ENCODE measurements around the gene PLPP4.

PLPP4 gene

DNA sequence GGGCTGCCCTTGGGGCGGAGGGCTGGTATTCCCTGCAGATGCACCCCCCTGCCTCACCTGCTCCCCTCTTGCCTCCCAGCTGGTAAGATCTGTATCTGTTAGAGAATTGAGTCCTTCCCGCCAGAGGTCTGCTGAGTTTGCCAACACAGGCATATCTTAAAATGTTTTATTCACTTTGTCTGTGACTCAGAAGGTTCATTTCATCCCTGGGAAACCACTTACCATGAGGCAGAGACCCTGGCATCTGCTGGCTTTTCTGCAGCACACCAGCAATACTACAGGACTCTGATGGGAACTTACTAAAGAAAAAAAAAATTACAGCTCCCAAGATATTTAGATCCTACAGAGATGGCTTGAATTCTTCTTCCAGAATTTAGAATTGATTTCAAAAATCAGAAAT is 131.3 kb downstream of the PLPP4 start:
- H3K36me3 ChIP-seq (replicated peaks; ENCODE audit: low read depth, low read length) = no peaks in the 10 kb centered on the region
- H3K9ac ChIP-seq (ENCODE audit: low read length) = no peak overlapping the region
- no peak overlapping the region for H2AFZ ChIP-seq (ENCODE audit: low read depth, low read length)
- no peaks in the 10 kb centered on the region for H3K27me3 ChIP-seq (ENCODE audit: low read depth, low read length)
- no peaks in the 10 kb centered on the region for H3K9me3 ChIP-seq (ENCODE audit: insufficient read depth, low read length)
- no peak overlapping the region for H3K4me3 ChIP-seq (ENCODE audit: low read length)
- no peak overlapping the region for H3K4me2 ChIP-seq (ENCODE audit: low read length)
- TF ChIP-seq EZH2phosphoT487 (IDR thresholded peaks at IDR 0.05; ENCODE audit: low read depth) = no peak
- H3K4me1 ChIP-seq (ENCODE audit: low read length) = no peaks in the 10 kb centered on the region
- no peak overlapping the region for H3K27ac ChIP-seq (ENCODE audit: low read length)
- H3K79me2 ChIP-seq (ENCODE audit: low read length) = no peaks in the 10 kb centered on the region
- H4K20me1 ChIP-seq (ENCODE audit: insufficient read depth, low read length) = no peaks in the 10 kb centered on the region

DNA sequence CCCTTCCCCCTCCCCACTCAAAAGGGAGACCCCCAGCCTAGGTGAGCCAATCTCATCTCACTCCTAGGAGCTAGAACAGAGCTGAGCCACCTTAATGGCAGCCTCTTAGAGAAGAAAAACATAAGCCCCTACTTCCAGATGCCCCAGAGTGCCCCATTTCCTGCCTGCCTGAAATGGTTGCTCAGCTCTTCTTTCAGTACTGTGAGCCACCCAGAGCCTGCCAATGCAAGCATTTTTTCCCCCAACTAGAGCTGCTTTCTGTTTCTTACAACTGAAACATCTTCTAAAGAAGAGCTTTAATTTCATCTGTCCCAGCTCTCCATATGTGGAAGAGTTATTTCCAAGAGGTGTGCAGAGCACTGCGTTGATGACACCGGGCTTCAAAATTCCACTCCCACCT is 136.7 kb downstream of the PLPP4 start:
- no peaks in the 10 kb centered on the region for H3K9me3 ChIP-seq (ENCODE audit: insufficient read depth, low read length)
- no peak overlapping the region for H3K4me3 ChIP-seq (ENCODE audit: low read length)
- H3K27ac ChIP-seq (ENCODE audit: low read length) = no peak overlapping the region
- H3K4me1 ChIP-seq (ENCODE audit: low read length) = peaks cover 5% of the 10 kb centered on the region
- H3K27me3 ChIP-seq (ENCODE audit: low read depth, low read length) = no peaks in the 10 kb centered on the region
- H3K9ac ChIP-seq (ENCODE audit: low read length) = no peak overlapping the region
- no peaks in the 10 kb centered on the region for H4K20me1 ChIP-seq (ENCODE audit: insufficient read depth, low read length)
- no peak overlapping the region for H3K4me2 ChIP-seq (ENCODE audit: low read length)
- no peaks in the 10 kb centered on the region for H3K79me2 ChIP-seq (ENCODE audit: low read length)
- TF ChIP-seq, protein P1, sequence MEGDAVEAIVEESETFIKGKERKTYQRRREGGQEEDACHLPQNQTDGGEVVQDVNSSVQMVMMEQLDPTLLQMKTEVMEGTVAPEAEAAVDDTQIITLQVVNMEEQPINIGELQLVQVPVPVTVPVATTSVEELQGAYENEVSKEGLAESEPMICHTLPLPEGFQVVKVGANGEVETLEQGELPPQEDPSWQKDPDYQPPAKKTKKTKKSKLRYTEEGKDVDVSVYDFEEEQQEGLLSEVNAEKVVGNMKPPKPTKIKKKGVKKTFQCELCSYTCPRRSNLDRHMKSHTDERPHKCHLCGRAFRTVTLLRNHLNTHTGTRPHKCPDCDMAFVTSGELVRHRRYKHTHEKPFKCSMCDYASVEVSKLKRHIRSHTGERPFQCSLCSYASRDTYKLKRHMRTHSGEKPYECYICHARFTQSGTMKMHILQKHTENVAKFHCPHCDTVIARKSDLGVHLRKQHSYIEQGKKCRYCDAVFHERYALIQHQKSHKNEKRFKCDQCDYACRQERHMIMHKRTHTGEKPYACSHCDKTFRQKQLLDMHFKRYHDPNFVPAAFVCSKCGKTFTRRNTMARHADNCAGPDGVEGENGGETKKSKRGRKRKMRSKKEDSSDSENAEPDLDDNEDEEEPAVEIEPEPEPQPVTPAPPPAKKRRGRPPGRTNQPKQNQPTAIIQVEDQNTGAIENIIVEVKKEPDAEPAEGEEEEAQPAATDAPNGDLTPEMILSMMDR (IDR thresholded peaks at IDR 0.05; ENCODE audit: low read depth, low read length) = no peak
- TF ChIP-seq EZH2phosphoT487 (IDR thresholded peaks at IDR 0.05; ENCODE audit: low read depth) = no peak
- H2AFZ ChIP-seq (ENCODE audit: low read depth, low read length) = no peak overlapping the region
- H3K36me3 ChIP-seq (replicated peaks; ENCODE audit: low read depth, low read length) = no peaks in the 10 kb centered on the region

DNA sequence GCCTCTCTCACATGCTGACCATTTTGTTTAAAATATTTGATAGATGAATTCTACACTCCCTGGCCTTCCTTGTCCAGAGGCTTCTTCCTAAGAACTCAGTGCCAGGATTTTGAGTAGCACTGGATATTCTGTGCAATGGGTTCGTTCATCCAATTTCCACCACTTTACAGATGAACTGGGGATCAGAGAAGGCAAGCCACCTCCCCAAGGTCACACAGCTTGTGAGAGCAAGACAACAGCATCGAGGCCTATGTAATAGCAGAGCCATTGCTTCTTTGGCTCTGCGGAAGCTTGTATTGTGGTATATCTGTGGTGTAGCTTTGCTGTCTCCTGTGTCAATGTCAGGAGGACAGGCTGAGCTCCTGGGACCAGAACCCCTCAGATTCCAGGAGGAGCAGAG is 140.9 kb downstream of the PLPP4 start:
- no peak for TF ChIP-seq EZH2phosphoT487 (IDR thresholded peaks at IDR 0.05; ENCODE audit: low read depth)
- TF ChIP-seq, protein P1 (IDR thresholded peaks at IDR 0.05; ENCODE audit: low read depth, low read length) = no peak
- Histone ChIP-seq H2AFZ (ENCODE audit: low read depth, low read length) (no peak overlapping the region), H4K20me1 (ENCODE audit: insufficient read depth, low read length) (no peaks in the 10 kb centered on the region), H3K79me2 (ENCODE audit: low read length) (no peaks in the 10 kb centered on the region), H3K4me2 (ENCODE audit: low read length) (no peak overlapping the region), H3K9me3 (ENCODE audit: insufficient read depth, low read length) (peaks cover 3% of the 10 kb centered on the region; the same call in 1 of the 2 replicates), H3K4me1 (ENCODE audit: low read length) (peaks cover 46% of the 10 kb centered on the region), H3K27ac (ENCODE audit: low read length) (no peak overlapping the region), H3K9ac (ENCODE audit: low read length) (no peak overlapping the region), H3K4me3 (ENCODE audit: low read length) (no peak overlapping the region), H3K36me3 (replicated peaks; ENCODE audit: low read depth, low read length) (peaks cover 2% of the 10 kb centered on the region), H3K27me3 (ENCODE audit: low read depth, low read length) (no peaks in the 10 kb centered on the region)

DNA sequence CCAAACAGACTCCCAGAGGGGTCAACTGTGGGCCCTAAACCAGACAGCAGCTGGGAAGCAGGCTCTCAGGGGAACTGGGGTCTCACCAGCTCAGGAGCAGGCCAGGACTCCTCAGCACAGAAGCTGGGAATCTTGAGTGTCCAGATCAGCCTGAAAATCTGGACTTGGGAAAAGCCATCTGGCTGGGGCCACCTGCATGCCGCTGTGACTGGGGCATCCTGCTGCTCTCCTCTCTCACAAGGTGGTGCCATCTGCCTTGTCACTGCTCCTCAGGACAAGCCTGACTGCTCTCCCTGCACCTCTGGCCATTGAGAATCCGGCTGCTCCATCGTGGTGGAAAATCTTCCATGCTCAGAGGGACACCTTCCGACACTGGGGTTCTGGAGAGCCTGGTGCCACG is 141.4 kb downstream of the PLPP4 start:
- no peak overlapping the region for H3K4me3 ChIP-seq (ENCODE audit: low read length)
- no peaks in the 10 kb centered on the region for H3K27me3 ChIP-seq (ENCODE audit: low read depth, low read length)
- no peak overlapping the region for H3K27ac ChIP-seq (ENCODE audit: low read length)
- H3K9ac ChIP-seq (ENCODE audit: low read length) = peak overlapping the region; percentile 11; the same call in 1 of the 2 replicates
- peaks cover 7% of the 10 kb centered on the region for H3K36me3 ChIP-seq (replicated peaks; ENCODE audit: low read depth, low read length)
- H3K4me1 ChIP-seq (ENCODE audit: low read length) = peaks cover 48% of the 10 kb centered on the region
- no peaks in the 10 kb centered on the region for H4K20me1 ChIP-seq (ENCODE audit: insufficient read depth, low read length)
- no peaks in the 10 kb centered on the region for H3K79me2 ChIP-seq (ENCODE audit: low read length)
- H3K9me3 ChIP-seq (ENCODE audit: insufficient read depth, low read length) = peaks cover 8% of the 10 kb centered on the region
- no peak overlapping the region for H2AFZ ChIP-seq (ENCODE audit: low read depth, low read length)
- TF ChIP-seq, protein P1 (IDR thresholded peaks at IDR 0.05; ENCODE audit: low read depth, low read length) = peak; percentile 58
- TF ChIP-seq EZH2phosphoT487 (IDR thresholded peaks at IDR 0.05; ENCODE audit: low read depth) = no peak
- peak overlapping the region; percentile 29 for H3K4me2 ChIP-seq (ENCODE audit: low read length)

All from OCI-LY3 (cell line).